ENCODE results near the gene ZBTB39. TPM values are rescaled to one million over a fixed set of nuclear protein-coding genes. Genes with fewer than 3 reads are reported as not detected.

ZBTB39 gene
- total RNA-seq, 1 experiment from 2014 or later = 7.6 TPM

GRCh38 chr12:57051011-57051410 is 44.7 kb upstream of the ZBTB39 start:
- Histone ChIP-seq H3F3A (ENCODE audit: insufficient read depth, low read depth) (no peaks in the 10 kb centered on the region), H3K9me2 (ENCODE audit: insufficient read depth) (no peaks in the 10 kb centered on the region), H3K27me3 (ENCODE audit: insufficient read depth, low read depth) (peaks cover 30% of the 10 kb centered on the region; the same call in 1 of the 2 replicates), H3K4me1 (replicated peaks; ENCODE audit: insufficient read depth) (no peaks in the 10 kb centered on the region), H3K4me2 (no peak overlapping the region), H3K4me3 (no peak overlapping the region), H3K9me3 (ENCODE audit: insufficient read depth, low read depth) (no peaks in the 10 kb centered on the region), H4K20me1 (ENCODE audit: insufficient read depth) (no peaks in the 10 kb centered on the region), H3K36me3 (ENCODE audit: low read depth) (no peaks in the 10 kb centered on the region), H3K79me2 (ENCODE audit: low read depth) (no peaks in the 10 kb centered on the region), H2AFZ (no peak overlapping the region), H3K27ac (no peak overlapping the region)
- intact Hi-C loops (cut with micrococcal nuclease; ENCODE audit: unreplicated experiment) = no loop called here
- TF ChIP-seq, protein P1, sequence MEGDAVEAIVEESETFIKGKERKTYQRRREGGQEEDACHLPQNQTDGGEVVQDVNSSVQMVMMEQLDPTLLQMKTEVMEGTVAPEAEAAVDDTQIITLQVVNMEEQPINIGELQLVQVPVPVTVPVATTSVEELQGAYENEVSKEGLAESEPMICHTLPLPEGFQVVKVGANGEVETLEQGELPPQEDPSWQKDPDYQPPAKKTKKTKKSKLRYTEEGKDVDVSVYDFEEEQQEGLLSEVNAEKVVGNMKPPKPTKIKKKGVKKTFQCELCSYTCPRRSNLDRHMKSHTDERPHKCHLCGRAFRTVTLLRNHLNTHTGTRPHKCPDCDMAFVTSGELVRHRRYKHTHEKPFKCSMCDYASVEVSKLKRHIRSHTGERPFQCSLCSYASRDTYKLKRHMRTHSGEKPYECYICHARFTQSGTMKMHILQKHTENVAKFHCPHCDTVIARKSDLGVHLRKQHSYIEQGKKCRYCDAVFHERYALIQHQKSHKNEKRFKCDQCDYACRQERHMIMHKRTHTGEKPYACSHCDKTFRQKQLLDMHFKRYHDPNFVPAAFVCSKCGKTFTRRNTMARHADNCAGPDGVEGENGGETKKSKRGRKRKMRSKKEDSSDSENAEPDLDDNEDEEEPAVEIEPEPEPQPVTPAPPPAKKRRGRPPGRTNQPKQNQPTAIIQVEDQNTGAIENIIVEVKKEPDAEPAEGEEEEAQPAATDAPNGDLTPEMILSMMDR (conservative IDR thresholded peaks at IDR 0.05) = no peak
- TF ChIP-seq EZH2 (IDR thresholded peaks at IDR 0.05; ENCODE audit: low read depth) = no peak
- no peak for DNase-seq
- CTCF ChIA-PET = interaction anchor here (0.5 kb wide), 1 partner anchor 16 kb away, joined by 3 read pairs; no protein-coding TSS in a partner anchor
- no TSS peak for BruUV-seq (replicated peaks)
- POLR2A ChIA-PET (ENCODE audit: unreplicated experiment) = no interaction called here

GRCh38 chr12:57049890-57050289 is 43.5 kb upstream of the ZBTB39 start, which contains the start of gene MYO1A:
Gene MYO1A (minus strand): TSS chr12:57050129. CDS start chr12:57048323, 1,806 bp downstream.
- Histone ChIP-seq H3K36me3 (ENCODE audit: low read depth) (no peaks in the 10 kb centered on the region), H3K9me3 (ENCODE audit: insufficient read depth, low read depth) (no peaks in the 10 kb centered on the region), H3K4me3 (no peak within 1 kb of the TSS), H3K9me2 (ENCODE audit: insufficient read depth) (no peaks in the 10 kb centered on the region), H3K4me2 (no peak within 1 kb of the TSS), H4K20me1 (ENCODE audit: insufficient read depth) (no peaks in the 10 kb centered on the region), H3K27me3 (ENCODE audit: insufficient read depth, low read depth) (peaks cover 42% of the 10 kb centered on the region; the same call in 1 of the 2 replicates), H3K27ac (no peak within 1 kb of the TSS), H2AFZ (no peak within 1 kb of the TSS), H3K79me2 (ENCODE audit: low read depth) (no peaks in the 10 kb centered on the region), H3K4me1 (replicated peaks; ENCODE audit: insufficient read depth) (no peaks in the 10 kb centered on the region), H3F3A (ENCODE audit: insufficient read depth, low read depth) (no peaks in the 10 kb centered on the region)
- POLR2A ChIA-PET (ENCODE audit: unreplicated experiment) = no interaction called here
- CTCF ChIA-PET = no interaction called here
- DNase-seq = peak in 1 of 2 experiments; percentile 5
- TF ChIP-seq EZH2 (IDR thresholded peaks at IDR 0.05; ENCODE audit: low read depth) = no peak
- TF ChIP-seq, protein P1 (conservative IDR thresholded peaks at IDR 0.05) = no peak
- BruUV-seq (replicated peaks) = no TSS peak
- intact Hi-C loops (cut with micrococcal nuclease; ENCODE audit: unreplicated experiment) = no loop called here

DNA sequence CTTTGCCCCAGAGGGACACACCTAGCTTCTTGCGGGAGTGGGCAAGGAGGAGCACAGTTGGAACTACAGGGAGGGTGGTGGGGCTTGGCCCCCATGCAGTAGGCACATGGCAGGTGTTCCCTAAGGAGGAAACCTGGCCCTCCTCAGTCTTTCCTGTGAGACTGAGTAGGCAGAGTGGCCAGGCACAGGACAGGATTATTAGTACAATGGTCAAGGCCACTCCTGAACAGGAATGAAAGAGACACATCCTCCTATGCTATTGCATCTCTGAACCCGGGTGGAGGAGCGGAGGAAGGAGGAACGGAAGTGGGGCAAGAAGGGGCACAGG is 42.7 kb upstream of the ZBTB39 start:
- CTCF ChIA-PET = no interaction called here
- H3K4me3 ChIP-seq = no peak overlapping the region
- H3K27me3 ChIP-seq (ENCODE audit: insufficient read depth, low read depth) = peaks cover 49% of the 10 kb centered on the region; the same call in 1 of the 2 replicates
- intact Hi-C loops (cut with micrococcal nuclease; ENCODE audit: unreplicated experiment) = no loop called here
- no peaks in the 10 kb centered on the region for H3K79me2 ChIP-seq (ENCODE audit: low read depth)
- no peaks in the 10 kb centered on the region for H3K9me3 ChIP-seq (ENCODE audit: insufficient read depth, low read depth)
- TF ChIP-seq, protein P1 (conservative IDR thresholded peaks at IDR 0.05) = no peak
- no peak for TF ChIP-seq EZH2 (IDR thresholded peaks at IDR 0.05; ENCODE audit: low read depth)
- no TSS peak for BruUV-seq (replicated peaks)
- H3K27ac ChIP-seq = no peak overlapping the region
- H3K9me2 ChIP-seq (ENCODE audit: insufficient read depth) = no peaks in the 10 kb centered on the region
- H3K4me2 ChIP-seq = no peak overlapping the region
- H3K36me3 ChIP-seq (ENCODE audit: low read depth) = no peaks in the 10 kb centered on the region
- no peak for DNase-seq
- H4K20me1 ChIP-seq (ENCODE audit: insufficient read depth) = no peaks in the 10 kb centered on the region
- no peak overlapping the region for H2AFZ ChIP-seq
- H3F3A ChIP-seq (ENCODE audit: insufficient read depth, low read depth) = no peaks in the 10 kb centered on the region
- no peaks in the 10 kb centered on the region for H3K4me1 ChIP-seq (replicated peaks; ENCODE audit: insufficient read depth)
- POLR2A ChIA-PET (ENCODE audit: unreplicated experiment) = no interaction called here
